Right lobe of liver (tissue), 4 donors: ENCODE measurements around the gene IGSF21.

ENCODE experiments used
- POLR2A ChIP-seq: fragments of 450-650 bp; IDR thresholded peaks from one replicate; pipeline ENCODE4 v1.6.1; 2017; ENCODE audit warnings: antibody characterized with exemption, mild to moderate bottlenecking
- TF ChIP-seq, protein P1 (sequence below), 4 donors: fragments of 200-600 bp in 3 of 4; fragments of 450-650 bp in 1 of 4; IDR thresholded peaks; one replicate each; pipeline versions ENCODE4 v1.5.1 to v1.8.0; 2016 to 2022; ENCODE audit warnings: antibody characterized with exemption in 4 of 4, mild to moderate bottlenecking in 2 of 4
- donor health status: DM: no; HTN: no; CAD: no.
- donor health status: DM: no; HTN: no; CAD: no.
- donor health status: DM: no; HTN: yes; CAD: no.

DNA sequence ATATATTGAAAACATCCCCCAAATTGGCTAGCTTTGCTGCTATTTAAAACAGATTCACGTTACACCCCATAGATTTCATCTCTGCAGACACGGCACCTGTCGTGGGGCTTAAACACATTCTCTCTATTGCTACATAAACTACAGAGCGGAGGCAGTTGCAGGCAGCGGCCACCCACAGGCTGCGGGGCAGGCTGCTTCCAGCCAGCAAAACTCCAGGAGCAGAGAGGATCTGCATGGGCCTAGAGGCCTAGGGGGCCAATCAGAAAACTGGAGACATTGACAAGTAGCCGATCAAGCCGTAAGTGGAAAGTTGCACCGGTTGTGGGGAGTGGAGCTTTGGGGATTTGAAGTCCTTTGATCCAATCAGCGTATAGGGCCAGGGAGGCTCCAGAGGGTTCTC, 244.1 kb downstream of the IGSF21 start:
- TF ChIP-seq, protein P1, sequence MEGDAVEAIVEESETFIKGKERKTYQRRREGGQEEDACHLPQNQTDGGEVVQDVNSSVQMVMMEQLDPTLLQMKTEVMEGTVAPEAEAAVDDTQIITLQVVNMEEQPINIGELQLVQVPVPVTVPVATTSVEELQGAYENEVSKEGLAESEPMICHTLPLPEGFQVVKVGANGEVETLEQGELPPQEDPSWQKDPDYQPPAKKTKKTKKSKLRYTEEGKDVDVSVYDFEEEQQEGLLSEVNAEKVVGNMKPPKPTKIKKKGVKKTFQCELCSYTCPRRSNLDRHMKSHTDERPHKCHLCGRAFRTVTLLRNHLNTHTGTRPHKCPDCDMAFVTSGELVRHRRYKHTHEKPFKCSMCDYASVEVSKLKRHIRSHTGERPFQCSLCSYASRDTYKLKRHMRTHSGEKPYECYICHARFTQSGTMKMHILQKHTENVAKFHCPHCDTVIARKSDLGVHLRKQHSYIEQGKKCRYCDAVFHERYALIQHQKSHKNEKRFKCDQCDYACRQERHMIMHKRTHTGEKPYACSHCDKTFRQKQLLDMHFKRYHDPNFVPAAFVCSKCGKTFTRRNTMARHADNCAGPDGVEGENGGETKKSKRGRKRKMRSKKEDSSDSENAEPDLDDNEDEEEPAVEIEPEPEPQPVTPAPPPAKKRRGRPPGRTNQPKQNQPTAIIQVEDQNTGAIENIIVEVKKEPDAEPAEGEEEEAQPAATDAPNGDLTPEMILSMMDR (IDR thresholded peaks at IDR 0.05): no peak
- TF ChIP-seq POLR2A: no peak
